Naive thymus-derived CD4-positive, alpha-beta T cell (primary cell): ENCODE measurements around the gene HNRNPUL1. TPM values are rescaled to one million over a fixed set of nuclear protein-coding genes. Genes with fewer than 3 reads are reported as not detected.
A peak's percentile ranks its signal among the peaks of the same experiment; 100 is the strongest.

Source experiments
- ATAC-seq: fragments of 150-1000 bp; cut with Tn5 transposase; 2 replicates; pipeline ENCODE4 v1.10.0; 2021; ENCODE audit warnings: mild to moderate bottlenecking, moderate library complexity
- CTCF ChIA-PET: fragments of 350-600 bp; sonication (Branson Sonifier 250); formaldehyde crosslinking; loops from one replicate; lab custom pipeline; 2021; ENCODE audit warnings: antibody characterized with exemption; lab: Charles Lee
- POLR2A ChIA-PET: fragments of 350-600 bp; sonication (Branson Sonifier 250); formaldehyde crosslinking; loops from one replicate; lab custom pipeline; 2021; ENCODE audit warnings: antibody characterized with exemption, inconsistent platforms; lab: Charles Lee
- DNase-seq, 9 donors: peaks; one replicate each; pipeline versions ENCODE4 v3.0.0 to v3.0.0-alpha.2; 2020 to 2022; ENCODE audit warnings: mixed read lengths in 1 of 9
- H3K27ac ChIP-seq: one replicate; pipeline ENCODE4 v1.7.0; 2013; ENCODE audit warnings: mild to moderate bottlenecking, low read depth, low read length, moderate library complexity
- H3K27me3 ChIP-seq, 2 donors: one replicate each; pipeline ENCODE4 v1.7.0; 2013; ENCODE audit warnings: low read length in 2 of 2, mild to moderate bottlenecking in 2 of 2, moderate library complexity in 2 of 2; ENCODE audit not compliant: control insufficient read depth in 2 of 2, insufficient read depth in 2 of 2
- H3K36me3 ChIP-seq, 3 experiments: 1 replicate in 2 of 3; 2 replicates in 1 of 3; pipeline ENCODE4 v1.7.0; 2013; ENCODE audit warnings: low read length in 3 of 3, mild to moderate bottlenecking in 3 of 3, moderate library complexity in 1 of 3; ENCODE audit not compliant: insufficient read depth in 3 of 3, control insufficient read depth in 2 of 3
- H3K4me1 ChIP-seq, 2 donors: one replicate each; pipeline ENCODE4 v1.7.0; 2013; ENCODE audit warnings: low read length in 2 of 2, mild to moderate bottlenecking in 2 of 2, moderate library complexity in 1 of 2; ENCODE audit not compliant: control insufficient read depth in 2 of 2, insufficient read depth in 2 of 2
- H3K4me3 ChIP-seq: 2 replicates; pipeline ENCODE4 v1.7.0; 2013; ENCODE audit warnings: mild to moderate bottlenecking, low read length
- H3K9me3 ChIP-seq, 3 experiments: 1 replicate in 2 of 3; 2 replicates in 1 of 3; pipeline ENCODE4 v1.7.0; 2013; ENCODE audit warnings: low read length in 3 of 3; ENCODE audit not compliant: control insufficient read depth in 2 of 3
- H3K27ac Mint-ChIP-seq, 9 donors: one replicate each; pipeline ENCODE4 v1.8.0; 2020 to 2022; ENCODE audit warnings: mixed read lengths in 9 of 9, mild to moderate bottlenecking in 8 of 9, moderate library complexity in 5 of 9, inconsistent platforms in 2 of 9
- H3K27me3 Mint-ChIP-seq, 5 donors: one replicate each; pipeline ENCODE4 v1.8.0; 2021 to 2022; ENCODE audit warnings: mixed read lengths in 5 of 5, mild to moderate bottlenecking in 1 of 5
- H3K36me3 Mint-ChIP-seq, 5 donors: one replicate each; pipeline ENCODE4 v1.8.0; 2020 to 2022; ENCODE audit warnings: mixed read lengths in 5 of 5, mild to moderate bottlenecking in 3 of 5, inconsistent platforms in 1 of 5
- H3K4me1 Mint-ChIP-seq, 7 donors: one replicate each; pipeline ENCODE4 v1.8.0; 2020 to 2022; ENCODE audit warnings: mixed read lengths in 7 of 7, mild to moderate bottlenecking in 3 of 7, inconsistent platforms in 1 of 7
- H3K4me3 Mint-ChIP-seq, 10 donors: one replicate each; pipeline ENCODE4 v1.8.0; 2020 to 2022; ENCODE audit warnings: mild to moderate bottlenecking in 10 of 10, mixed read lengths in 10 of 10, moderate library complexity in 6 of 10, inconsistent platforms in 2 of 10
- H3K9me3 Mint-ChIP-seq, 11 donors: one replicate each; pipeline ENCODE4 v1.8.0; 2020 to 2022; ENCODE audit warnings: mixed read lengths in 11 of 11, mild to moderate bottlenecking in 4 of 11, inconsistent platforms in 1 of 11, moderate library complexity in 1 of 11
- intact Hi-C, 2 donors: fragments of 100-400 bp; cut with micrococcal nuclease; formaldehyde crosslinking; loops; one replicate each; pipeline ENCODE4 v1.15.1; 2023
- polyA plus RNA-seq, 2 donors: library from polyadenylated mRNA; unstranded; fragments of 300-500 nt; fragmentation: Illumina TruSeq; gene quantifications; one replicate each; pipeline ENCODE4 v1.2.3, GENCODE V29; 2021
- total RNA-seq, 6 experiments: library from RNA in 5 of 6; stranded (reverse) in 5 of 6; gene quantifications; 1 replicate in 5 of 6; 2 replicates in 1 of 6; pipeline ENCODE4 v1.2.3 and lab custom pipeline; 2021 to 2026

Gene HNRNPUL1
- 100 to 1,000 TPM; 253 to 319 (median 280) TPM for total RNA-seq
- polyA plus RNA-seq: 10 to 100 TPM; 51.4 to 81.6 TPM
- total RNA-seq (lab: John Stamatoyannopoulos, UW): 218 reads per million, percentile 94 among the genes with 10 or more reads in this experiment

- ATAC-seq: peak; percentile 76
- peaks cover 2 to 36% (median 11%) of the 10 kb centered on the region in 3 experiments for H3K36me3 ChIP-seq
- peak within 1 kb of the TSS; percentile 95 to 100 (median 98) for H3K4me3 Mint-ChIP-seq
- H3K27ac Mint-ChIP-seq: peak within 1 kb of the TSS; percentile 99 to 100 (median 100)
- ChIA-PET CTCF (interaction anchor here (0.7 to 5.5 kb wide), 11 partner anchors 8 to 629 kb away, joined by 3 to 55 read pairs (median 5); partner anchors contain the start of gene TGFB1), POLR2A (interaction anchor here (0.5 to 9.6 kb wide), 43 partner anchors 8 to 1828 kb away, joined by 3 to 339 read pairs (median 5); partner anchors contain the start of genes ACTMAP, B9D2, CCDC97 and EGLN2)
- H3K36me3 Mint-ChIP-seq: peaks cover 0 to 27% (median 5%) of the 10 kb centered on the region in 5 donors
- H3K27me3 ChIP-seq: no peaks in the 10 kb centered on the region
- peaks cover 33 to 61% (median 41%) of the 10 kb centered on the region in 7 donors for H3K4me1 Mint-ChIP-seq
- H3K9me3 ChIP-seq: no peaks in the 10 kb centered on the region
- peaks cover 0 to 18% (median 0%) of the 10 kb centered on the region in 11 donors for H3K9me3 Mint-ChIP-seq
- intact Hi-C loops: loop anchor here (1.0 to 10.0 kb wide), 24 partner anchors 37 to 1922 kb away; partner anchors contain the start of genes B9D2 (in 2 of the 2), BCKDHA (in 2 of the 2), EXOSC5 (in 2 of the 2) and BLVRB (in 1 of the 2)
- H3K4me3 ChIP-seq: peak within 1 kb of the TSS; percentile 84
- H3K4me1 ChIP-seq: peaks cover 22 to 30% of the 10 kb centered on the region in 2 donors
- peaks cover 0 to 8% (median 0%) of the 10 kb centered on the region in 5 donors for H3K27me3 Mint-ChIP-seq
- peak within 1 kb of the TSS; percentile 99 for H3K27ac ChIP-seq
- peak; percentile 99 to 100 (median 100) for DNase-seq
Observed at GRCh38 chr19:41263850-41264580, at the start of gene HNRNPUL1. HNRNPUL1 (plus strand) TSS chr19:41264372; CDS start chr19:41264504, 132 bp downstream.

GRCh38 chr19:41217741-41218140, 46.4 kb upstream of the HNRNPUL1 start:
- H3K9me3 ChIP-seq: no peaks in the 10 kb centered on the region
- no peak overlapping the region for H3K4me3 ChIP-seq
- H3K27ac Mint-ChIP-seq: peak overlapping the region in 2 of 9 donors; percentile 59 to 77
- no peaks in the 10 kb centered on the region for H3K36me3 ChIP-seq
- no peak overlapping the region for H3K4me3 Mint-ChIP-seq
- no peak for ATAC-seq
- no peak for DNase-seq
- no peaks in the 10 kb centered on the region for H3K27me3 ChIP-seq
- peaks cover 0 to 2% (median 0%) of the 10 kb centered on the region in 11 donors for H3K9me3 Mint-ChIP-seq
- peaks cover 0 to 10% (median 3%) of the 10 kb centered on the region in 7 donors for H3K4me1 Mint-ChIP-seq
- no peaks in the 10 kb centered on the region for H3K36me3 Mint-ChIP-seq
- H3K4me1 ChIP-seq: no peaks in the 10 kb centered on the region
- ChIA-PET CTCF (no interaction called here), POLR2A (no interaction called here)
- no peak overlapping the region for H3K27ac ChIP-seq
- intact Hi-C loops: no loop called here
- H3K27me3 Mint-ChIP-seq: peaks cover 23 to 52% (median 40%) of the 10 kb centered on the region in 5 donors

- H3K4me1 ChIP-seq: no peaks in the 10 kb centered on the region
- ATAC-seq (no peak), DNase-seq (no peak)
- H3K4me3 ChIP-seq: no peak overlapping the region
- H3K27ac ChIP-seq: no peak overlapping the region
- H3K9me3 Mint-ChIP-seq: peaks cover 0 to 2% (median 0%) of the 10 kb centered on the region in 11 donors
- no peaks in the 10 kb centered on the region for H3K36me3 Mint-ChIP-seq
- ChIA-PET POLR2A (no interaction called here), CTCF (no interaction called here)
- H3K36me3 ChIP-seq: no peaks in the 10 kb centered on the region
- peaks cover 0 to 10% (median 3%) of the 10 kb centered on the region in 7 donors for H3K4me1 Mint-ChIP-seq
- intact Hi-C loops: no loop called here
- no peaks in the 10 kb centered on the region for H3K9me3 ChIP-seq
- no peak overlapping the region for H3K4me3 Mint-ChIP-seq
- peaks cover 23 to 56% (median 40%) of the 10 kb centered on the region in 5 donors for H3K27me3 Mint-ChIP-seq
- no peaks in the 10 kb centered on the region for H3K27me3 ChIP-seq
- no peak overlapping the region for H3K27ac Mint-ChIP-seq
Observed at GRCh38 chr19:41218249-41218614, 45.9 kb upstream of the HNRNPUL1 start.

GRCh38 chr19:41218615-41219507, 45.3 kb upstream of the HNRNPUL1 start, which contains the start of gene AXL:
AXL (plus strand) TSS chr19:41219223; CDS start chr19:41219393, 170 bp downstream.
- intact Hi-C loops: no loop called here
- POLR2A ChIA-PET: no interaction called here
- H3K36me3 ChIP-seq: no peaks in the 10 kb centered on the region
- H3K9me3 ChIP-seq: no peaks in the 10 kb centered on the region
- no peak for DNase-seq
- Mint-ChIP-seq H3K4me3 (no peak within 1 kb of the TSS), H3K9me3 (peaks cover 0 to 2% (median 0%) of the 10 kb centered on the region in 11 donors), H3K27ac (peak within 1 kb of the TSS in 2 of 9 donors; percentile 18 to 31), H3K4me1 (peaks cover 0 to 10% (median 3%) of the 10 kb centered on the region in 7 donors), H3K27me3 (peaks cover 23 to 56% (median 40%) of the 10 kb centered on the region in 5 donors), H3K36me3 (no peaks in the 10 kb centered on the region)
- H3K27me3 ChIP-seq: no peaks in the 10 kb centered on the region
- no peak within 1 kb of the TSS for H3K27ac ChIP-seq
- CTCF ChIA-PET: no interaction called here
- no peaks in the 10 kb centered on the region for H3K4me1 ChIP-seq
- no peak for ATAC-seq
- H3K4me3 ChIP-seq: no peak within 1 kb of the TSS

- no peak for ATAC-seq
- H3K36me3 ChIP-seq: no peaks in the 10 kb centered on the region
- CTCF ChIA-PET: no interaction called here
- Mint-ChIP-seq H3K27ac (peak overlapping the region in 2 of 9 donors; percentile 18 to 31), H3K4me1 (peaks cover 0 to 10% (median 3%) of the 10 kb centered on the region in 7 donors), H3K4me3 (no peak overlapping the region), H3K9me3 (peaks cover 0 to 2% (median 0%) of the 10 kb centered on the region in 11 donors), H3K36me3 (no peaks in the 10 kb centered on the region), H3K27me3 (peaks cover 23 to 52% (median 40%) of the 10 kb centered on the region in 5 donors)
- DNase-seq: no peak
- H3K4me1 ChIP-seq: no peaks in the 10 kb centered on the region
- H3K4me3 ChIP-seq: no peak overlapping the region
- H3K27me3 ChIP-seq: no peaks in the 10 kb centered on the region
- POLR2A ChIA-PET: interaction anchor here (0.8 to 1.0 kb wide), 2 partner anchors 14 to 42 kb away, joined by 3 to 5 read pairs; no protein-coding TSS in a partner anchor
- no peak overlapping the region for H3K27ac ChIP-seq
- intact Hi-C loops: no loop called here
- H3K9me3 ChIP-seq: no peaks in the 10 kb centered on the region
Observed at GRCh38 chr19:41219924-41220567, 44.1 kb upstream of the HNRNPUL1 start.
